Sigmoid colon (tissue), 4 donors: ENCODE data around the gene TSPAN14.
"Not testable (repeated sequence)": the region's sequence is repeated elsewhere in the genome, so short reads cannot be mapped to it uniquely, and the experiment has no call there.

ENCODE experiments used
- CTCF ChIP-seq, 4 experiments: fragments of 450-650 bp in 3 of 4; fragments of 200-600 bp in 1 of 4; IDR thresholded peaks; one replicate each; pipeline ENCODE4 v1.5.1; 2016 to 2019; ENCODE audit warnings: antibody characterized with exemption in 4 of 4, mild to moderate bottlenecking in 3 of 4, moderate library complexity in 2 of 4
- EP300 ChIP-seq, 4 donors: sonication (generic); formaldehyde crosslinking; IDR thresholded peaks; one replicate each; pipeline ENCODE4 v1.6.1; 2017; ENCODE audit warnings: antibody characterized with exemption in 4 of 4
- POLR2A ChIP-seq, 2 donors: fragments of 450-650 bp; IDR thresholded peaks; one replicate each; pipeline ENCODE4 v1.6.1; 2016; ENCODE audit warnings: antibody characterized with exemption in 2 of 2, mild to moderate bottlenecking in 2 of 2, moderate library complexity in 2 of 2
- POLR2AphosphoS5 ChIP-seq, 4 donors: sonication (generic); formaldehyde crosslinking; IDR thresholded peaks; one replicate each; pipeline ENCODE4 v1.6.1; 2017; ENCODE audit warnings: antibody characterized with exemption in 4 of 4

- TF ChIP-seq CTCF, EP300, POLR2A, POLR2AphosphoS5 (IDR thresholded peaks at IDR 0.05): not testable (repeated sequence)
Measured at GRCh38 chr10:80534646-80535045, 80.5 kb downstream of the TSPAN14 start.
